SIG-M5 treated with dmso at 0.1 percent for 504 hours (cell line): ENCODE results near the gene SNIP1.
"Not testable (repeated sequence)": the region's sequence is repeated elsewhere in the genome, so short reads cannot be mapped to it uniquely, and the experiment has no call there.

Source experiments
- DNase-seq: peaks from one replicate; lab custom pipeline; 2025; ENCODE audit not compliant: unreplicated experiment; lab: John Stamatoyannopoulos, UW

The SNIP1 gene

DNA sequence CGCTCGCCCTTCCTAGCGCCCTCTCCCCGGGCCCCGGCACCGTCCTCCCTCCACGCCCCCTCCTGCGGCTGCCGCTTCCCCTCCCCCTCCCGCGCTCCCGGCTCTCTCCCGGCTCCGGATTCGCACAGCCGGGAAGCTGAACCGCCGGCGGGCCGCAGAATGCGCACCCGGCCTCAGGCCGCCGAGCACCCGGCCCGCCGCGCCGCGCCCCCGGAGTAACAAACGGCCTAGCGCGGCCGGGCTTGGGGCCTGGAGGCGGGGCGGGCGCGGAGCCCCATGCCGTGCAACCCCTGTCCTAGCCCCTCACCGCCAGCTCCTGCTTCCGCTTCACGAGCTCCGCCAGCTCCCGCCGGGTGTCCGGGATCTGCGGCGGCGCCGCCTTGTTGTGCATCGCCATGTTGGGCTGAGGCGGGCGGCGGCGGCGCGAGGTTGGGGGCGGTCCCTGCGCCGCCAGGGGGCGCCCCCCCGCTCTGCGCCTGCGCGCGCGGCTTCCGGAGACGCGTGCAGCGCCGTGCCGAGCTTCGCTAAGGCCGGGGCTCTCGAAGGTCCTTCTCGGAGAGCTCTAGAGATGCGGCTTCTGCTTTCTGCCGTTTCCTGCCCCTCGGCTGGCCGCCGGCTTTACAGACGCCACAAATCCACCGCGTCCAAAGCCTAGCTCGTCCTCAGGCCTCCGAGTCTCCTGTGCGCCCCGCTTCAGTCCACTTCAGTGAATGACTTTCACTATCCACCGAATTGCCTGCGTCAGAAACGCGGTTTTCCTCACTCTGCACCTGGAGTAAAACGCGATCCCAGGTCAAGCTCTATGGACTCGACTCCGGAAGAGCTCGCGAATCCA is 39.5 kb downstream of the SNIP1 start, which contains the start of gene MEAF6:
Gene MEAF6 (minus strand): TSS at position 417 of the 835 bp plus-strand sequence. CDS start 20 bp downstream, at position 397.
- peak; percentile 75 for DNase-seq

DNA sequence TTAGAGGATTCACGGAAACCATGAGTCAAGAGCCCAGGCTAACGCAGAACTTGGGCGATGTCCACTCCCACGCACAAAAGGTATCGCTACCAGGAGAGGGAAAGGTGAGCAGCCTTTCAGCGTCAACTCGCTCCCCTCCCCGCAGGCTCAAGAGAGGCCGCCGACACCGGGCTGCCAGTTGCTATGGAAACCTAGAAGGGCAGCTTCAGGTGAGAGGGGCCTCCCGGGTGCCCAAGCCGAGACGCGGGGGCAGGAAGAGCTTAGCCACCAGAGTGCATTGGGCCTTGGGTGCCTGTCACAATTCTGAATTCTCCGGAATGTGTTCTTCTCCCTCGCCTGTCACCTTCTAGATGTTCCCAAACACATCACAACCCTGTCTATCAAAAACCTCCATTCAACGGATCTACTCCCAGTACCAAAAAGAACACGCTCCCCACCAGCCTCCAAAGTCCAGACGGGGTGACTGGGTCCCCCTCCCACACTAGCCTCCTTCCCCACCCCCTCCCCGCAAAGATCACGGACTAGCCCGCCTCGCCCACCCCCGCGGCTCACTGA is 40.2 kb downstream of the SNIP1 start:
- DNase-seq, result no peak

GRCh38 chr1:37509181-37509580 is 44.9 kb downstream of the SNIP1 start:
- peak; percentile 30 for DNase-seq

DNA sequence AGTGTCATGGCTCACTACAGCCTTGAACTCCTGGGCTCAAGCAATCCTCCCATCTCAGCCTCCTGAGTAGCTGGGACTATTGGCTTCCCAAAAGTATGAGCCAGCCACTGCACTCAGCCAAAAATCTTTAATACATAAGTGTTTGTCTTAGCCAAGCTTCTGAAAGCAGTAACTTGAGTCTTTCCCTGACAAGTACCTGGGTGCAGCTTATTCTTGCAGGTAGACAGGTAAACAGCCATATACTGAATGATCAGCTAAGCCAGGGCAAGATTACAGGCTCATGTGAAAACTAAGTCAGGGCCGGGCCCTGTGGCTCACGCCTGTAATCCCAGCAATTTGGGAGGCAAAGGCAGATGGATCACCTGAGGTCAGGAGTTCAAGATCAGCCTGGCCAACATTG is 47.4 kb downstream of the SNIP1 start:
- no peak for DNase-seq

- not testable (repeated sequence) for DNase-seq
These were observed 51.3 kb downstream of the SNIP1 start for GRCh38 chr1:37502791-37503190.

DNA sequence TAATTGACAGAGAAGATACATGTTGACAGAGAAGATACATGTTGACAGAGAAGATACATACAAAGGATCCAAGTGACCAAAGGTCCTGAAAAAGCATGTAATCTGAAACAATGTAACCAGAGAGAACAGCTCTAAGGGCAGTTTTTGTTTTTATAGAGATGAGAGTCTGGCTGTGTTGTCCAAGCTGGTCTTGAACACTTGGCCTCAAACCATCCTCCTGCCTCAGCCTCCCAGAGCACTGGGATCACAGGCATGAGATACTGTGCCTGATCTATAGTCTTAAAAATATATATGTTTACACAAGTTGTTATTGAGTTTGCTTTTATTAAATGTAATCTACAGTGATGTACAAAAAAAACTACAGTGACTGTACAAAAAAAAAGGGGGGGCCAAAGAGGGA is 52.0 kb downstream of the SNIP1 start:
- DNase-seq, result no peak

- no peak for DNase-seq
These were observed 52.4 kb downstream of the SNIP1 start for GRCh38 chr1:37501661-37502060.

- DNase-seq, result no peak
These were observed 55.0 kb downstream of the SNIP1 start for GRCh38 chr1:37498872-37499617.

- no peak for DNase-seq
These were observed 56.3 kb downstream of the SNIP1 start for GRCh38 chr1:37497832-37498231.

DNA sequence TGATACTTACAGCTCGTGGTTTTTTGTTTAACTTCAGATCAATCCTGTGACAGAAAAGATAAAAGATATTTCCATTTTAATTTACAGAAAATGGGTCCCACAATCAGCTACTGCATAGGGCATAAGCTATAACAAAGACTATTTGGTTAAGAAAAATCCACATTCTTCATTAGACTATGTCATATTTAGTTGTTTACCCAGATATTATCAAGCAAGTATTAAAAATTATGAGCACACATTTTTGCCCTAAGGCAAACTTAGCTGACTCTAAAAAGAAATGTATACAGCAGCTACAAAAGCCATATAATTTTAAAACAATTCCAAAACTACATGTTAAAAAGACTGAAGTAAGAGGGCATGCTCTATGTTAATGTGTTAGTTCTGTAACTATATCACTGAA is 58.2 kb downstream of the SNIP1 start:
- DNase-seq, result no peak

DNA sequence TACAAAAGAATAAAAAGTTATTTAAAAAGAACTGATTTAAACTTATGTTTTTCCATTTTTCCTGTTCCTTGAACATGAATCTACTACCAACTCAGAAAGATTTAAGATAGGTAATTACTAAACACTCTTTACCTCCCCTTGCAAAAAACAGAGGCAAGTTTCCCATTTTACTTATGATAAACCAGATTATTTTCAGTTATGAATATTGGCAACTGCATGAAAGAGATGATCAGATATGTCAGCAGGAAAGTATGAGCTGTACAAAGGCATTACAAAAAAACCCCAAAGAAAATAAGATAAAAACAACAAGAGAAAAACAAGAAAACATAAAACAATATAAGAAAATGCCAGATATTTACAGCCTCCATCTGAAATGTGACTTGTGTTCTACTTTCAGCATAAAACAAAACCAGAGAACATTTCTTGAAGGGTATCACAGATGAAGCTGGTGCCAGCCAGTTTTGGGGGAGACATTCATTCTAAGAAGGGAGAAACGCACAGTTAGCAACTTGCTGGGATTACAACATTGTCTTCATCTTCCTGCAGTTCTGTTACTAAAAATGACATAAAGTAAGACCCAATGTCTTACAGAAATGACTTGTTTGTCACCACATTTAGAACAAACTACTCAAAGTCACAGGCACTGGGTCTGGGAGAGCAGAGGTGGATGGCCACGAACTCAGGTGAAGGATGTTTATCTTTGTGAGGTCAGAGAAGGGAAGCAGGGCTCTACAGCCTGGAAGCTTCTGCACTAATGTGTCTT is 60.6 kb downstream of the SNIP1 start:
- no peak for DNase-seq

- no peak for DNase-seq
These were observed 66.5 kb downstream of the SNIP1 start for GRCh38 chr1:37487619-37487984.

DNA sequence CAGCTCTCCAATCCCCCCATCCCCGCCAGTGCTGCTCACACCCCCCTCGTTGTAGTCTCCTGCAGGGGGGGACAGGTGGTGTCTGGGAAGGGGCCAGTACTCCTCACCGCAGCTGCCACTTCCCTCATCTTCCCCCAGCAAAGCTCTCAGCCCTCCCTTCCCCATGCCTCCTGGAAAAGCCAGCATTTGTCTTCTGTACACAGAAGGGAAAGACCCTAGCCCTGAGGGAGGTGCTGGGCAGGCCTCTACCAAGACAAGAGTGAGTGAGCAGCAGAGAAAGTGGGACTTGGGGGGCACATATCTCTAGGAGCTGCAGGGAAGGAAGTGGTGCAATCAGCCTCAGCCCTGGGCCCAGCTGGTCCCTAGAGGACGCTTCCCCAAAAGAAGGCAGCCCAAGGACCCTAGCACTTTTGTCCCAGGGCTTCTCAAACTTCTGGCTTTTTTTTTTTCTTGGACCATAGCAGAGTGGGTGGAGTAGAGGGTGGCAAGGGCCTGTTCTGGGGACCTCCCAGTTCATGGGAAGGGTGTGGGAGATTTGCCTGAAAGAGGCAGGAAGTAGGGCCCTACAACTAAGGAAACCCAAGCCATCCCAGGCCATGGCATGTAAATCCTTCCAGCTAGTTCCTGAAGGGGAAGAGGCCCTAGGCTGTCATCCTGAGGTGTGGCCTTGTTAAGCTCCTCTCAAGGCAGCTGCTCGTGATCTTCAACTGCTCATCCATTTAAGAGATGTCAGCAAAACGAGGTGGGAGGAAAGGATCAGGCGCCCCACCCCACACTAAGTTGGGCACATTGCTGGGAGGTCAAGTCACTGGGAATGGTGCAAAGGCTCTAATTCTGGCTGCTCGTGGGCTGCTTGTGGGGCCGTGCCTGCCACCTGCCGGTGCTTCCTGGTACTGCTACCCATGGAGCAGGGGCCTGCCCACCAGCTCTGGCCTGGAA is 67.1 kb downstream of the SNIP1 start:
- peak; percentile 74 for DNase-seq

DNA sequence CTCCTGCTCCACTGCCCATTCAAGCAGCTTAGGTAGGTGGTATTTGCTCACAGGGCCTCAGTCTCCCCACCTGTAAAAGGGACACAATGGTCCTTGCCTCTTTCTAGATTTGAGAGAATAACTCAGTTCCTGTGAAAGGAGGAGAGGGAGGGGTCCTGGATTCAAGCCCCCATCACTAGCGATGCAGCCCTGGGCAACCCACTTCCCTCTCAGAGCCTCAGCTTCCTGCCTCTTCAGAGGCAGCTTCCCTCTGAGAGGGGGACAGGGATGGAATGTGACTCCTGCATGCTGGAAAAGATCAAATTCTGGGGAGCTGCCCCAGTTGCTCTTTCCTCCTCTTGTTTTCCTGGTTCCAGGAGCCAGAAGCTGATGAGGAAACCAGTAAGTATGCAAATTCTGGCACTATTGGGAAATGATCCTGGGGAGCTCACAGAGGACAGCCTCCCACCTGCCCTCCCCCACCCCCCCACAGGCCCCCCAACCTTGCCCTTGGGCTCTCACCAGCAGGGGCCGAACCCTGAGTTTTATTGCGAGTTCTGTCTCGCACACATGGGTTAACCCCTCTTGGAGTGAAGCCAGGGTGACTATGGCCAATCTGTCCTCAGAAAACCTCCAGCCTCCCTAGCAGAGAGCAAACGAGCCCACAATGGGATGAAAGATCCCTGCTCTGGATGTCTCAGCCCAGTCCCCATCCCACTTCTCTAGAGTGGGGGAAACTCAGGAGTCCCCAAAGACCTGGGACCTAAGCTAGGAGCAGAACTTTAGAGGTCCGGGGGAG is 68.0 kb downstream of the SNIP1 start:
- no peak for DNase-seq
